ENCODE data around the gene RTP3.
A peak's percentile ranks its signal among the peaks of the same experiment; 100 is the strongest.

RTP3 gene

DNA sequence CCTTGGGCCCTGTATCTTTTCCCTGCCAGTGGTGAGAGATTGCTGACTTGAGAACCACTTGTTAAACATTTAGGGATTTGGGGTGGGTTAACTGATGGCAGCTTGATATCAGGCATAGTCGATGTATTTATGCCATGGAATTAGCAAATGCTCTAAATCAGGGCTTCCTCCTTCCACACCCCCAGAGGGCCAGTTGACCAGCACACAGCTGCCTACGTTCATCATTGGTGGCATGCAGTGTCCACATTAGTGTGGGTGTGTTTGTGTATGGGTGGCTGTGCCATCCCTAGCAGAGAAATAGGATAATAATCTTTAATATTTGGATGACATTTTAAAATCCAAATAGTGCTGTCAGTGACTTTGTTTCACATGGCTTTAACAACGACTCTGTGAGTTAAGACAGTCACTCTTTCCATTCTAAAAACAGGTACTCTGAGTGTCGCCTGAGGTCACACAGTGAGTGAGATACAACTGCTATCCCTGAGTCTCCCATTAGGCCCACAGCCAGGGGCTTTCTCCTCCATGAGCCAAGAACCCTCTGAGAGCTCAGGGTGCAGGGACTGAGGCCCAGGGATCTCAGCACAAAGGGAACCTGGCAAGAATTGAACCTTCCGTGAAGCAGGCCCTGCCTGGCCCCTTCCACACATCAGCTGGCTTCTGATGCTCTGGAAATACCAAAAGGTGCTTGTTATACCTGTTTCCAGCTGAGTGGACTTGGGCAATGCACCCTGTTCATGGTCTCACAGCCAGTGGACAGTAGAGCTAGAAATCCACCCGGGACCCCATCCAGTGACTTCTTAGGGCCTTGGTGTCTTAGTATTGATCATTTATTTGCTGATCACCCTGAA lies 28.8 kb upstream of the RTP3 start:
- DNase-seq (ENCODE audit: extremely low read depth in 1 of 2, low read depth in 1 of 2) = no peak

DNA sequence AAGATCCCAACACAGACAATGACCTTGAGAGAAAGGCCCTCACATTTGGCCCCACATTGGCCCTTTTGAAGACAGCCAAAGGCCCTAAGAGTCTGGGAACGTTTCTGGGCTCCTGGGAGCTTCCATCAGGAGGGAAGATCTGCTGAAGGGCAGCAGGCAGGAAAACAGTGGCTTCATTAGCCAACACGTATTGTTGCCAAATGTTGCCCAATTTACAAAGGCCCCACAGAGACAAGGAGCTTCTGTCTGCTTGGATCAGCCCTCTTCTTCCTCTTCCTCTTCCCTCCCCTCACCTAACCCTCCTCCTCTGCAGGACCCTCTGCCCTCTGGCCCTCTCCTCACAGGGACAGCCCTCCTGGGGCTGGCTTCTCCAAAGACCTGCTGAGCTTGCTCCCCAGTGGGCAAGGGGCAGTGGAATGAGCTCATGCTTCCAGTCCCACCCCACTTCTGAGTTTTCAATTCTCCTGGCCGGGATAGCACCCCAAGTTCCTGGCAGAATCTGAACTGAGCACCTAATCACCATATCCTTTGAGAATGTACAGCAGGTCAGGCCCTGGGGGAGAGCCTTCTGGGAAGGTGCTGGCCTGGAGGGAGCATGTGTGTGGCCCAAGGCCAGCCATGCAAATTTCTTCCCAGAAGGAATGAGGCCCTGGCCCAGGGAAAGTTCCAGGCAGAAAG lies 28.0 kb upstream of the RTP3 start:
- DNase-seq (ENCODE audit: extremely low read depth in 1 of 2, low read depth in 1 of 2) = no peak

DNA sequence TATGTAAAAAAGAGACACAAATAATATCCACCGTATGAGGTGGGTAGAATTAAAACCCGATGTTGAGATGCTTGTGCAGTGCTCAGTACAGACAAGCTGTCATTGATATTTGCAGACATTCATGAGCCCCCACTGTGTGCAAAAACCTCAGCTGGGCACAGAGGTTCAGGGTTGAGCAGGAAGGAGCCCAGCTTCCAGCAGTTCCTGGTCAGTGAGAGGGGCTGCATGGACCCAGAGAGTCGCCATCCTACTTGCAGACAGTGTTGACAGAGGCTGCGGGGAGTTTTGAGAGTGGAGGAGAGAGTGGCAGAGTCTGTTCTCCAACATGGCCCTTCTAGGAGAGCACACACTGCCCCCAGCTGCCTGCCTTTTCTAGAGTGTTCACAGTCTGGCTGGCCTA lies 26.9 kb upstream of the RTP3 start:
- no peak for DNase-seq (ENCODE audit: extremely low read depth in 1 of 2, low read depth in 1 of 2)

DNA sequence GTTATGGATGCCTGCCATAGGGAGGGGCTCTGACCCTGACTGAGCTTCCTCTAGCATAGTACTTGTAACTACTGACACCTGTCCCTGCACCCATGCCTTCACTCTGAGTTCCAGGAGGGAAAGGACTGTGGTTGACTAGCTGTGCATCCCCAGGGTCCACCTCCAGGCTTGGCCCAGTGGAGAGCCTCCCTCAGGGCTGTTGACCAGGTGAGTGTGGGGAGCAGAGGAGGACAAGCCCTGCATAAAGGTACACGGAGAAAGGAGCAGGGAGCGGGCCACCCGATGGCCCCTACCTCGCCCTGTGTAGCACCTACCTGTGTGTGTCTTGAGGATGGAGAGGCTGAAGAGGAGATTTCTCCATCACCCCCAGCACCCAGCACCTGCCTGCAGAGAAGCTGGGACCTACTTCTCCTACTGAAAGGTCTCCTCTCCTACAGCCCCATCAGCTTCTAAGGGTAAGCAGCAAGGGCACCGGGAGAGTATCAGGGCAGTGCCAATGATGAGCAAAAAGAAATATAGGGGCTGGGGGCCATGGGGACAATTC lies 26.3 kb upstream of the RTP3 start:
- no peak for DNase-seq (ENCODE audit: extremely low read depth in 1 of 2, low read depth in 1 of 2)

DNA sequence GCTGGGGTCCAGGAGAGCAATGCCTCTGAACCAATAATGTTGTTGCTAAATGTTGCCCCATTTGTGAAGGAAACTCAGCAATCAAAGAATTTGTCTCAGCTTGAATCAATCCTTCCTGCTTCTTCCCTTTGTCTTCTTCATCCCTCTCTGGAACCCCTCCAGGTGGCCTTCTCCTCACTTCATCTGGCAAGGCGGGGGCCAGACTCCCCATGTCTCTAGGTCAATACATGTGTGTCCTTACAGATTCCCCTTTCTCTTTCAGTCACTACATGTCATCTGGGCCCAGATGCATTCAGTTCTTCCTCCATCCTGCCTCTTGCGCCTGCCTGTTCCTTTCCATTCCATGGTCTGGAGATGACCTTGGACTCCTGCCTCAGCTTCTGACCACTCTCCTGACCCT lies 25.0 kb upstream of the RTP3 start:
- no peak for DNase-seq (ENCODE audit: extremely low read depth in 1 of 2, low read depth in 1 of 2)

DNA sequence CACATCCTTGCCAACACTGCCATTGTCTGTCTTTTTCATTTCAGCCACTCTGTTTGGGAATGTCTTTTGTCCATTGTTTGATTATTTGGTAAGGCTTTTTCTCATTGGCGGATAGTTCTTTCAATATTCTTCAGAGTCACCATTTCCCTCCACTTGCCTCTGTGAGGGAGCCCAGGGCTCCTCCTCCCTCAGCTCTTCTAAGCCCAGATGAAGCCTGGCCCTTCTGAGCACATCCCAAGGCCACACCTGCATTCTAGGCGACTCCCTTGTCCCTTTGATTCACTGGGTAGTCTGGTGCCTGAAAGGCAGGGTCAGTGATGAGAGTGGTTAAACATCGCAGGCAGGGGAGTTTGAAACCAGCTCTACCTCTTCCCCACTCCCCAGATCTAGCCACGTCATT lies 20.6 kb upstream of the RTP3 start:
- DNase-seq (ENCODE audit: extremely low read depth in 1 of 2, low read depth in 1 of 2) = no peak

DNA sequence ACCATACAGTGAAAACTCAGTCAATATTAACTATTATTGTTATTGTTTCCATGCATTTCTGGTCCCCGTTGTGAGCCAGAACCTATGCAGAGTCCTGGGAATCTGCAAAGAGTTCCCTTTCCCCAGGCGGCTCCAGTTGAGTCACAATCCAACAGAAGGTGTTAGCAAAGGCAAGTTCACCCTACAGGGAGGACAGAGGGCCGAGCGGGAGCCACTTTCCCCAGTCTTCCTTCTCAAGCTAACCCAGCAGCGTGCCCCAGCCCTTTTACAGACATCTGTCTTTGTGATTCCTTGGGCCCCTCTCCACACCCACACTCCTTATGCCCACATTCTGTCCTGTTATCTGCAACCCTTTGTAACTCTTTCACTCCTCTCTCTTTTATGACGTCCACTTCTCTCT lies 20.0 kb upstream of the RTP3 start:
- no peak for DNase-seq (ENCODE audit: extremely low read depth in 1 of 2, low read depth in 1 of 2)

DNA sequence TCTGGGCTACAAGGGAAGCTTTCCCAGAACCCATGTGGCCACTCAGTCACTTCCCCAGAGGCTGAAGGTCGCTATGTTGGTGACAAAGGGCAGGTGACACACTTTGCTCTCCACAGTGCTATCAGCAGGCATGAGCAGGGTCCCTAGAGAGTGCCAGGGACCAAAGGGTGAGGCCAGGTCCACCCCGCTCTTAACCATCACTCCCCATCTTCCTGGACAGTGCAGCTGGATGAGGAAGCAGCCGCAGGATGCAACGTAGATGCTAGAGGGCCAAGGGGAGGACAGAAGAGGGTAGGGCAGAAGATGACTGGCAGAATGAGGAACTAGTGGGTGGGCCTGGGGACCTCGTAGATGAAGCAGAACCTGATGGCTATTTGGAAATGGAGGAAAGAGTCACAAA lies 19.4 kb upstream of the RTP3 start:
- DNase-seq (ENCODE audit: extremely low read depth in 1 of 2, low read depth in 1 of 2) = no peak

DNA sequence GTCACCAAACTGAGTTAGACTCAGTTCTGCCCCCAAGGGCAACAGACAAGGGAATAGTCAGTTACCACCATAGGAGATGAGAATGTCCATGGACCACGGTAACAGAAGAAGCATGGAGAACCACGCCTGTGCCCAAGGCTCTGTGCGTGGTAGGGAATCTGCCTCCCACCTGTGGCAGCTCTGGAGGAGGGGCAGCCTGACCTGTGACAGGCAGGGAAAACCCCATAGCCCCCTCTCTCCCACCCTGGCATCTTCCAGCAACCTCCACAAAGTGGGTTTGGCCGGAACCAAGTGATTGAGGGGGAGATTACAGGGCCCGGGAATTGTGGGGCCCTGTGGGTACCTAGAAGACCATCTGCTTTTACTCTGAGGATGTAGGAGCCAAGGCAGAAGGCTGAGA lies 18.8 kb upstream of the RTP3 start:
- DNase-seq (ENCODE audit: extremely low read depth in 1 of 2, low read depth in 1 of 2) = no peak

DNA sequence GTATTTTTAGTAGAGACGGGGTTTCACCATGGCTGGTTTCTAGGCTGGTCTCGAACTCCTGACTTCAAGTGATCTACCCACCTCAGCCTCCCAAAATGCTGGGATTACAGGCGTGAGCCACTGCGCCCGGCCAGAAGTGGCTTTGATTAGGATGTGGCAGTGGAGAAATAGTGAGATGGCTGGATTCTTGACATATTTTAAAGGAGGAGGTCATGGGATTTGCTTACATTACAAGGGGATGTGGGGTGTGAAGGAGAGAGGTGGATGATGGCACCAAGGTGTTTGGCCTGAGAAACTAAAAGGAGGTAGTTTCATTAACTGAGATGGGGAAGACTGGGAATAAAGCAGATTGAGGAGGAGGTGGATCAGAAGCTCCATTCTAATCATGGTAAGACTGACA lies 18.1 kb upstream of the RTP3 start:
- DNase-seq (ENCODE audit: extremely low read depth in 1 of 2, low read depth in 1 of 2) = no peak

DNA sequence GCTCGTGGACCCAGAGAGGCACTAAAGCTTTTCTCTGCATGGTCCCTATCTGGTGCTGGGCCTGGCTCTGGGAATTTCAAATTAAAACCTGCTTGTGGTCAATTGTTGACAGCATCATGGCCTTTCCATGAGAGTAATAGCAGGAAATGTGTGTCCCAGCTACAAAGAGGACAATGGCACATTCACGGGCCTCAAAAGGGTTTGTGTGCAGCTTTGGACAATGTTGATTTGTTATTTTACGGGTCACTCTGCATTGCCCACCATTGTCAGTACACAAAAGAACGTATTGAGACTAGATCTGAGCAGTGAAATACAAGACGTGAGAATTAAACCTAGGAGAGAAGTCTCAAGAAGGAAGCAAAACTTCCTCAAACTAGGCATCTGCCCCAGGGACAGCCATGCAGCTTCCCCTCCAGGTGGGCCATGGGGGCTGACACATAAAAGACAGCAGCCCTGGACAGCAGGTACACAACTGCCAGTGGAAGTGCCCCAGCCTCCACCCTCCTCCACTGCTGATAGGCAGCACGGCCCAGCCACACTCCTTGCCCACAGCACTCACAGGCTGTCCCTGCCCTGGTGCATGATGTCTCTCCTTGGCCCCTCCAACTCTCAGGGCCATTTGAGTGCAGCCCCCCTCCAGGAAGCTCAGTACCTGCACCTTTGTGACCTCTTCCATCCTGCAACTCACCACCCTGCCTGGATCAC lies 17.1 kb upstream of the RTP3 start:
- DNase-seq (ENCODE audit: extremely low read depth in 1 of 2, low read depth in 1 of 2) = no peak

DNA sequence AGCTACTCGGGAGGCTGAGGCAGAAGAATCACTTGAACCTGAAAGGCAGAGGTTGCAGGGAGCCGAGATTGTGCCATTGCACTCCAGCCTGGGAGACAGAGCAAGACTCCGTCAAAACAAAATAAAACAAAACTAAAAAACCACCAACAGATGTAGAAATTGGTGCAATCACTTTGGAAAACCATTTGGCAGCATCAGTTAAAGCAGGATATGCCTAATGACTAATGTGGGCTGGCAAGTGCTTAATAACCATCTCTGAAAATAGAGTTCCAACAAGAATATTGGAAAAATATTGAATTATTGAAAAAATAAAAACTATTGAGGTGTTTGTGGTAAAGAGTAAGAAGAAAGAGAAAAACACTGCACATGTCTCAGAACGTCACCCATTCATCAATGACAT lies 16.1 kb upstream of the RTP3 start:
- DNase-seq (ENCODE audit: extremely low read depth in 1 of 2, low read depth in 1 of 2) = no peak

DNA sequence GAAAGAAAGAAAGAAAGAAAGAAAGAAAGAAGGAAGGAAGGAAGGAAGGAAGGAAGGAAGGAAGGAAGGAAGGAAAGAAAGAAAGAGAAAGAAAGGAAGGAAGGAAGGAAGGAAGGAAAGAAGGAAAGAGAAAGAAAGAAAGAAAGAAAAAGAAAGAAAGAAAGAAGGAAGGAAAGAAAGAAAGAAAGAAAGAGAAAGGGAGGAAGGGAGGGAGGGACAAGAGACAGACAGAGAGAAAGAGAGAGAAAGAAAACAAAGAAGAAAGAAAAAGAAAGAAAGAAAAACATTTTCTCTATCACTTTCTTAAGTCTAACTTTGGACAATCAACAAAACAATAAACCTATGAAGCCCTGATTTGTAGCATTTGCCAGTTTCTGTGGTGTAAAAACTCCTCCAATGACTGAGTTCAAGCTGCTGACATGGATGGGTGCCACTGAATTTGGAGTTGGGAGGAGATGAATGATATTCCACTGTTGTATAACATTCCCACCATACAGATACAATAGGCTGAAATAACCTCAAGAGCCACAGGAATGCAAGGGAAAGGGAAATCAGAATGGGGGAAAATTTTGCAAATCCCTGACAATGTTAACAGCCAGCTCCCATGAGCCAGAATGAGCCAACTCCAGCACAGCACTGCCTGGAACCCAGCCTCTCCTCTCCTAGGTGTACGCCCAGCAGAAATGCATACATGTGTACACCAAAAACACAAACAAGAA lies 15.0 kb upstream of the RTP3 start:
- DNase-seq (ENCODE audit: extremely low read depth in 1 of 2, low read depth in 1 of 2) = no peak

DNA sequence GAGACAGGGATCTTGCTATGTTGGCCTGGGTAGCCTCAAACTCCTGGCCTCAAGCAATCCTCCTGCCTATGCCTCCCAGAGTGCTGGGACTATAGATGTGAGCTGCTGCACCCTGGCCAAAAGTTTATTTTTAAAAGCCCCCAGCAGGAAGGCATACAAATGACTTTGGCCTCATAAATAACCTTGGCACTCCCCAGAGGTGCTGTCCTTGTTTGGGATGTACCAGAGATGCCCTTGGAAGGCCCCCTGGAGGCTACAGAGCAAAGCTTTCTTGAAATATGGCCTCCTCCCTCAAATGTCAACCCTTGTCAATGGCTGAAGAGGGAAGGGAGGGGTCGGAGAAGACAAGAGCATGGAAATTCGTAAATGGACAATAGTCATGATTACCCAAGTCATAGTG lies 14.0 kb upstream of the RTP3 start:
- DNase-seq (ENCODE audit: extremely low read depth in 1 of 2, low read depth in 1 of 2) = no peak

DNA sequence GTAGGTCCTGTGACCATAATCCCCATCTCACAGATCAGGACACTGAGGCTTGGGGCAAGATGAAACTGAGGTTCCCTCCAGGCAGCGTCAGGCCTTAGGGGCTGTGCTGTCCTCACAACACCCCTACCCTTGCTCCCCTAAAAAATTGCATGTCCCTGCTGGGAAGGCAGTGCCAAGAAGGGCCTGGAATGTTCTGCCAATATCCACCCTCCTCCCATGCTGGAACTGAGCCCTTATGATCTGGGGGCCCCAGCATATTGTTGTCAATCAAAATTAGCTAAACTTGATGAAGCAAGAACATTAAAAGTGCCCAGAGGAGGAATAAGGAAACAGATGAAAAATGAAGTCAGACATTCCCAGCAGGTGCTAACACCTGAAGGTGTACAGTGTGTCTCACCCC lies 13.4 kb upstream of the RTP3 start:
- DNase-seq (ENCODE audit: extremely low read depth in 1 of 2, low read depth in 1 of 2) = no peak

DNA sequence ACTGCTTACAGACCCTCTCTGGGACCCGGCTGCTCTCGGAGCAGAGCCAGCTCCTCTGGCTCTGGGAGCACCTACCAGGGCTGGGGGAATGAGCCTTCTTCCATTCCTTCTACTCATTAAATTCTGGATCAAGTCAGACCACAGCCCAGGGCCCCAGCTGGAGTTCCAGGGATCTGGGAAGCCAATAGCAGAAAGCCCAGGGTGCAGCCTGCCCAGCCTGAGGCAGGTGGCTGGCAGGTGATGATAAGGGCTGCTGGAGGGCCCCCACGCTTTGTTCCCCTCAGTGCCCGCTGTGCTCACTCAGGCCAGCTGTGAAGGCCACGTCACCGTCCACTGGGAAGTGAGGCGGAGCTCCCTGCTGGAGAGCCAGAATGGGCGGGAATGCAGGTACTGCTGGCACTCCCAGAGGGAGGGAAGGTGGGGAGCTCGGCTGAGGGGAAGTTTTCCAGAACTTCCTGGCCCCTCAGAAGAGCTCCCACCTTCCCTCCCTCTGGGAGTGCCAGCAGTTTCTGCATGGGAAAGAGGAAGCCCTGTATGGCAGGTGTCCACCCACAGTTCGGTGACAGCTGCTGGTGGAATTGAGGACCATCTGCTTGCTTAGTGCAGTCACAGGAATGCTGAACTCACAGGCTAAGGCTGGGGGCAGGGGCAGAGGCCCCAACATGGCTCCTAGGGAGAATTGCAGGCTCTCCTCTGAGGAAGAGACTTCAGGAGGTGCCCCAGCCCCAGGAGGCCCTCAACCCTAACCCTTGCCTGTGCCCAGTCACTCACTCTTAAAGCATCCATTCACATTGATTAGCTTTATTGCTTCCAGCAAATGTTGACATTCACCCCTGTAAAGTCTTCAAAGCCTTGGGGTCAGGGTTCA lies 12.6 kb upstream of the RTP3 start:
- no peak for DNase-seq (ENCODE audit: extremely low read depth in 1 of 2, low read depth in 1 of 2)

DNA sequence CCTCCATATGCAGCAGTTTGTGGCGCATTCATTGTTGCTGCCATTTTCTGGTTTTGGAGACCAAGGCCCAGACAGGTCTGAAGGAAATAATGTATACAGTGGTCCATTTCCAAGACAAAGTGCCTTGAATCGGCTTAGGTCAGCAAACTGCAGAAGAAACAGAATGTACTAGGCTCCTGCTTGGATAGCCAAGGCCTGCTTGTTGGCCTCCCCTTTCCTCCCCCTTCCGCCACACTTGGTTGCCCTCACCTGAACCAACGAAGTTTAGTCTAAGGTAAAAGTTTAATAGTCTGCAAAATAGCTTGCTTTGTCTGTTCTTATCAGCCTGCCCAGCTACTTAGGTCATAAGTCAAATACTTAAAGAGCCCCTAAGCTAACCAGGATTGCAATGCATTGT lies 12.0 kb upstream of the RTP3 start:
- DNase-seq (ENCODE audit: extremely low read depth in 1 of 2, low read depth in 1 of 2) = no peak

DNA sequence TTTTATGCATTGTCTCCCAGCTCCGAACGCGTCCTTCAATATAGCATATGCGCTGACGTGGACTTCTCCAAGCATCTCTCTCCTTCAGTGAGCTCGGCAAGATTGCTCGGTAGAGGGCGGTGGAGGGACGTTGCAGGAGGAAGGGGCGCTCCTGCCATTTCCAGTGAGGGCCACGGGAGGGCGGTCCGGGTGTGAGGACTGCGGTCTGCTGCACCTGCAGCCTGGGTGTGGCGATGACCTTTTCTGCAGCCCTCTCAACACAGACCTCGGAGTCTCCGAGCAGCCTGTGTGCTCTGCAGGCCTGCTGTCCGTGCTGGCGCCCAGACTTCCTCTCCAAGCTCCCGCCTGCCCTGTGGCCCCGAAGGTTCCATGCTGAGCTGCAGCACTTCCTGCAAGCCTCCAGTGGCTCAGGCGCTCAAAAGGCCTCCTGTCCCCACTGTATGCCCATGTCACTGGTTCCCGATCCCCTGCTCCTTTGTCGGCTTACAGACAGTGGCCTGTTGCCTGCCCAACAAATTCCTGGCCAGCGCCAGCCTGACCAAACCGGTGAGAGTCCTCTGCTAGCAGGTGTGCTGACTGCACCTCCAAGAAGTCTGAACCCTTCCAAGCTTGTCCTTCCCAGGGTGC lies 8.9 kb upstream of the RTP3 start:
- peak; percentile 87 to 89 for DNase-seq (ENCODE audit: extremely low read depth in 1 of 2, low read depth in 1 of 2)

DNA sequence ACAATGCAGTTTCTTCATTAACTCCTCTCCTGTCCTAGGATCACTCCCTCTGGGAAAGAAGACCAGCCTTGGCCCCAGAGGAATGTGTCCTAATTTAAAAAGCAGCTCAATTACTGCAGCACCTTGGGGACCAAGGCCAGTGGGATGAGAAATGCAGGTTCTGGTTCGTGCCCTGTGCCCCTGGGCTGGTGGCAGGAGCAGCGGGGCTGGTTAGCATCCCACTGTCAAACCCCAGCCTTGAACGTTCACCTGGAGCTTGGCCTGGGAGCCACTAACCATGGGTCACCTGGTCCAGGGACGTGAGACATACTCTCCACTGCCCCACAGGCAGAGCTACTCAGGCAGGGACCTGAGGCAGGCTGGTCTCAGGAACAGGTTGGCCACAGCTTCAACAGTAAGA lies 8.4 kb upstream of the RTP3 start:
- no peak for DNase-seq (ENCODE audit: extremely low read depth in 1 of 2, low read depth in 1 of 2)

DNA sequence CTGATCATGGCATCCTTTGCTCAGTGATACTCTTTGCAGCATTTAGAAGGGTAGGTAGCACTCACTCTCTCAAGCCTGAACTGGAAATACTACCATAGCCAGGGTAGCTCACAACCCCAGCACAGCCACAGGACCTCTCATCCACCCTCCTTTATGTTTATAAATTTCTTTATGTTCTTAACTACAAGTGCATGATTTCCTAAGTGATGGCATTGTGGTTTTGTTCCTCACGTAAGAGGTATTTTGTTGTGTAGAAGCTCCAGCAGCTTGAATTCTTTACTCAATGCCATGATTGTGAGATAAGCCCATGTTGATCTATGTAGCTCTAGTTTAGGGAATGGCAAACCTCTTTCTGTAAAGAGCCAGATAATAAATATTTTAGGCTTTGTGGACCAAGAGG lies 7.9 kb upstream of the RTP3 start:
- DNase-seq (ENCODE audit: extremely low read depth in 1 of 2, low read depth in 1 of 2) = no peak
